ENCODE results near the gene RXRB. TPM values are rescaled to one million over a fixed set of nuclear protein-coding genes. Genes with fewer than 3 reads are reported as not detected.

RXRB gene
- 15.2 and 18.1 TPM in 2 replicates for total RNA-seq

DNA sequence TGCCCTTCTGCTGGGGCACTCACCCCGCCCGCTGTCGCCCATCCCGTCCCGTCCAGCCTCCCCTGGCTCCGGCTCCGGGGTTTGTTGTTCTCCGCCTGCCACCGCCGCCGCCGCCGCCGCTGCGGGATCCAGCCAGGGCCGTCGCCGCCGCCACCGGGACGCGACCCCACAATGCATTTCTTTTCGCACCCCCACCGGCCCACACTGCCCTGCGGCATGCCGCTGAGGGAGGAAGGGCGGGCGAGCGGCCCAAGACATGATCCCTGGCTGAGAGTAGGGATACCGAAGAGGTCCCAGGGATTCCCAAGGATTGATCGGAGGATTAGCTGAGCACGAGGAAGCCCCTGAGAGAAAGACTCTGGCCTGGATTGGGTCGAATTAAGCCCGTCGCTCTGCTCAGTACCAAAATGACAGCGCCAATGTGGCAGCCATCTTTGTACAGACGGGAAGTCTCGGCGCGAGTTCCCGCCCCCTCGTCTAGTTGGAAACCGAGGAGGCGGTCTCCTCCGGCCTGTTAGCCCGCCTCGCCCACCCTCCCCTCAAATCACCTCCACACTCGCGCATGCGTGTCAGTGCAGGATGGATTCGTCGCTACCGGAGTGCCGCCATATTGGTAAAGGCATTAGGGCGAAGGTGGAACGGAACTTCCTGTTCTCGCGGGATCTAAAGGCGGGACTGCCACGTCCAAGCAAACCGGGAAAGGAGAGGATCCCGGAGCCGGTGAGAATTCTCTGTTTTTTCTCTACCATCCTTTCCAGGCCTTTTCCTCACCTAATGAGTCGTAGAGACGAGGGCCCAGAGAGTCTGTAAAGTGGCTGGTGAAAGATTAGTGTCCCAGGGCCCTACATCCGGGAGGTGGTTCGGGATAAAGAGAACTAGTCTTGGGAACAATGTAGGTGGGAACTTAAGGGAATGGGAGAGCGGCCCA is at the start of gene RXRB, which contains the start of gene SLC39A7:
Gene RXRB (minus strand): TSS at position 447 of the 928 bp plus-strand sequence. CDS start 189 bp downstream, at position 258.
Gene SLC39A7 (plus strand): TSS at position 649 of the 928 bp plus-strand sequence. CDS start 379 bp downstream, outside the sequence.

GRCh38 chr6:33208091-33208967 is 7.9 kb upstream of the RXRB start, which contains the start of gene RING1:
TSS of gene RING1 (plus strand) at chr6:33208500. CDS start at chr6:33208823, 323 bp downstream.

DNA sequence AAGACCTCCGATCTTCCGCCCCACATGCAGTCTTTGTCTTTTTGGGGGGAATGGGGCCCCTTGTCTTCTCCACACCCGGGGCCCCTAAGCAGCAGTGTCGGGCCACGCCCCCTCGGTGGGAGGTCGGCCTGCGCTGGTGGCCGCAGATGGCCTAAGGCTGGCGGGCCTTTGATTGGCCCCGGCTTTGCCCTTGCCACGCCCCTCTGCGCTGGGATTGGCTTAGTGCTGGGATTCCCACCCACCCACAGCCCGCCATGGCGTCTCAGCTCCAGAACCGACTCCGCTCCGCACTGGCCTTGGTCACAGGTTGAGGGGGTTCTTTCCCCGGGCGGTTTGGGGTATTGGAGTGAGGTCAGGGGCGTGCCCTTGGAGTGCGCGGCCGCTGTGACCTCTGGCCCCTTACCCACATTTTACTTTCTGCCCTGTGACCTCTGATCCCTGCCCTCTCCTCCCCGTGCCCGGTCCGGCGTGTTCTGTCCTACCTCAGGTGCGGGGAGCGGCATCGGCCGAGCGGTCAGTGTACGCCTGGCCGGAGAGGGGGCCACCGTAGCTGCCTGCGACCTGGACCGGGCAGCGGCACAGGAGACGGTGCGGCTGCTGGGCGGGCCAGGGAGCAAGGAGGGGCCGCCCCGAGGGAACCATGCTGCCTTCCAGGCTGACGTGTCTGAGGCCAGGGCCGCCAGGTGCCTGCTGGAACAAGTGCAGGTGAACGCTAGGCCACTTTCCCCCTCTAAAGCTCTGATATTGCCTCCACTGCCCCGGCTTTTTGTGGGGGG is 4.1 kb upstream of the RXRB start, which contains the start of gene HSD17B8:
Gene HSD17B8 (plus strand): TSS at position 241 of the 776 bp plus-strand sequence. CDS start 14 bp downstream, at position 255.

DNA sequence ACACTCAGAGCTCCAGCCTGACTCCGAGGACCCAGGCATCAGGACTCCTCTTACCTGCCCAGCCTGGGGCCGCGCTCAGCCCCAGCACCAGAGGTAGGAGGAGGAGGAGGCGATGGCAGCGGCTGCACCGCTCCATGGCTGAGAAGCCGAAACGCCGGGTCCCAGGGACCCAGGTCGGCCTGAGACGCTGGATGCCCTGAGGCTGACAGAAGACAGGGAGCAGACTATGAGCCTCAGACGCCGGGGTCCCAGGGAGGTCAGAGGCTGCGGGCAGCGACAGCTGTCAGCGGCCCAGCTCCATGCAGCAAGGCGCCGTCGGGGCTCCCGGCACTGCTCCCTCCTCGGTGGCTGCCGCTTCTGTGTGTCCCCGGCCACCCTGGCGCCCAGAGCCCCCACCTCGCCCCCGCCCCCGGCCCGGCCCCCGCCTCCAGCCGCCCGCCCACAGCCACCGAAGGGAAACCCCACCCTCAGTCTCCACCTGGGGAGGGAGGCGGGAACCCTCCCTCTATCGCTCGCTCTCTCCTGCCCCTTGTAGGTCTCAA is 8.3 kb downstream of the RXRB start, which contains the start of gene COL11A2:
Gene COL11A2 (minus strand): TSS at position 363 of the 542 bp plus-strand sequence. CDS start 227 bp downstream, at position 136.

Other genes starting within 250 kb of the RXRB start
- gene HLA-DMA, start 247.6 kb downstream of the RXRB start, total RNA-seq: 1.2 and 1.5 TPM in 2 replicates
- 48.9 and 66.1 TPM in 2 replicates for gene BRD2, start 232.1 kb downstream of the RXRB start, total RNA-seq
- gene HLA-DOA, start 191.1 kb downstream of the RXRB start, total RNA-seq: 0.24 TPM in 1 of 2 replicates, not detected in the other
- gene HLA-DPA1, start 127.0 kb downstream of the RXRB start, total RNA-seq: 3.6 and 4.5 TPM in 2 replicates
- gene HLA-DPB1, start 124.7 kb downstream of the RXRB start, total RNA-seq: 1.1 and 3.6 TPM in 2 replicates
- gene COL11A2, start 8.2 kb downstream of the RXRB start, total RNA-seq: 0.24 and 0.43 TPM in 2 replicates
- gene SLC39A7, start 202 bp upstream of the RXRB start, total RNA-seq: 43.1 and 60.0 TPM in 2 replicates
- 48.0 and 64.6 TPM in 2 replicates for gene HSD17B8, start 4.0 kb upstream of the RXRB start, total RNA-seq
- 24.5 and 31.6 TPM in 2 replicates for gene RING1, start 7.8 kb upstream of the RXRB start, total RNA-seq
- gene VPS52, start 71.2 kb upstream of the RXRB start, total RNA-seq: 17.5 and 24.1 TPM in 2 replicates
- 4,554 and 7,694 TPM in 2 replicates for gene RPS18, start 71.4 kb upstream of the RXRB start, total RNA-seq
- gene B3GALT4, start 76.5 kb upstream of the RXRB start, total RNA-seq: 3.6 and 11.1 TPM in 2 replicates
- 101 and 139 TPM in 2 replicates for gene WDR46, start 88.6 kb upstream of the RXRB start, total RNA-seq
- 42.2 and 47.1 TPM in 2 replicates for gene PFDN6, start 88.9 kb upstream of the RXRB start, total RNA-seq
- 42.9 and 45.8 TPM in 2 replicates for gene RGL2, start 98.3 kb upstream of the RXRB start, total RNA-seq
- gene TAPBP, start 113.4 kb upstream of the RXRB start, total RNA-seq: 38.6 and 108 TPM in 2 replicates
- gene ZBTB22, start 117.1 kb upstream of the RXRB start, total RNA-seq: 13.9 and 14.2 TPM in 2 replicates
- 27.5 and 49.6 TPM in 2 replicates for gene DAXX, start 122.3 kb upstream of the RXRB start, total RNA-seq
- 0.85 and 5.3 TPM in 2 replicates for gene KIFC1, start 191.2 kb upstream of the RXRB start, total RNA-seq
- gene PHF1, start 210.3 kb upstream of the RXRB start, total RNA-seq: 9.9 and 15.1 TPM in 2 replicates
- 42.2 and 93.7 TPM in 2 replicates for gene CUTA, start 217.4 kb upstream of the RXRB start, total RNA-seq
- 1.4 and 2.1 TPM in 2 replicates for gene SYNGAP1, start 219.4 kb upstream of the RXRB start, total RNA-seq